RWPE2 (cell line): Measurements from ENCODE around the gene ZNF521.

Experiments
- ATAC-seq: fragments of 200-7000 bp; cut with Tn5 transposase; 3 replicates; pipeline ENCODE4 v1.9.1; 2021; ENCODE audit warnings: low read depth
- DNase-seq: peaks from one replicate; pipeline ENCODE4 v3.0.0-alpha.2; 2020; ENCODE audit warnings: low spot score
- H3K27ac ChIP-seq: fragments of 450-650 bp; 2 replicates; pipeline ENCODE4 v1.5.1; 2017; ENCODE audit warnings: mild to moderate bottlenecking; ENCODE audit not compliant: poor library complexity, severe bottlenecking
- H3K27me3 ChIP-seq: fragments of 250-450 bp; sonication (Bioruptor Pico); 2 replicates; pipeline ENCODE4 v1.5.1; 2021; ENCODE audit warnings: mild to moderate bottlenecking, moderate library complexity; ENCODE audit not compliant: insufficient read depth, poor library complexity, severe bottlenecking
- H3K36me3 ChIP-seq: fragments of 250-450 bp; sonication (Bioruptor Pico); 2 replicates; pipeline ENCODE4 v1.5.1; 2020; ENCODE audit warnings: low read depth, mild to moderate bottlenecking, moderate library complexity
- H3K4me1 ChIP-seq: fragments of 250-450 bp; sonication (Bioruptor Pico); 2 replicates; pipeline ENCODE4 v1.5.1; 2021; ENCODE audit warnings: mild to moderate bottlenecking, moderate library complexity; ENCODE audit not compliant: insufficient read depth, poor library complexity, severe bottlenecking
- H3K4me3 ChIP-seq: fragments of 250-450 bp; sonication (Bioruptor Pico); 2 replicates; pipeline ENCODE4 v1.5.1; 2021; ENCODE audit warnings: mild to moderate bottlenecking, moderate library complexity; ENCODE audit not compliant: severe bottlenecking
- H3K9me3 ChIP-seq: fragments of 250-450 bp; sonication (Bioruptor Pico); 2 replicates; pipeline ENCODE4 v1.5.1; 2021; ENCODE audit warnings: mild to moderate bottlenecking, moderate library complexity; ENCODE audit not compliant: severe bottlenecking
- CTCF ChIP-seq: fragments of 450-650 bp; IDR thresholded peaks from one replicate; pipeline ENCODE4 v1.5.1; 2017; ENCODE audit warnings: mild to moderate bottlenecking, moderate library complexity; ENCODE audit not compliant: poor library complexity, severe bottlenecking

ZNF521 gene

GRCh38 chr18:25044694-25045093 lies 307.3 kb downstream of the ZNF521 start:
- Histone ChIP-seq H3K4me3 (no peak overlapping the region), H3K4me1 (no peaks in the 10 kb centered on the region), H3K27ac (no peak overlapping the region), H3K9me3 (no peaks in the 10 kb centered on the region), H3K36me3 (no peaks in the 10 kb centered on the region), H3K27me3 (no peaks in the 10 kb centered on the region)
- DNase-seq (no peak), ATAC-seq (no peak)
- no peak for TF ChIP-seq CTCF

DNA sequence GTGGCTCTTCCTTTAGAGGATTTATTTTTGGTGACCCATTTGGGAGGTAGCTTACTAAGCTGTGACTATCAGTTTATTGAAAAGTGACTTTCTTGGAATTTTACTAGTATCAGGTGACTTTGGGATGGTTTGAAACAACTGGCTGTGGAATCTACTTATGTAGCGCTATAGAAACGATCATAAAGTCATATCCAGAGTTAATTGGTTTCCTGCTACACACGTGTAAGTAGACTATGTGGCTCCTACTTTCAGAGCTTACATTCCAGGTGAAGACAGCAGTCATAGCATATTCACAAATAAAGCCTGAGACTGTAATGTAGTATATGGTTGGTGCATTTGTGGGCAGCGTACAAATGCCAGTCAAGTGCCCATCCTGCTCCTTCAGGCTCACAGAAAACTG lies 308.9 kb downstream of the ZNF521 start:
- ATAC-seq: no peak
- H3K9me3 ChIP-seq: no peaks in the 10 kb centered on the region

DNA sequence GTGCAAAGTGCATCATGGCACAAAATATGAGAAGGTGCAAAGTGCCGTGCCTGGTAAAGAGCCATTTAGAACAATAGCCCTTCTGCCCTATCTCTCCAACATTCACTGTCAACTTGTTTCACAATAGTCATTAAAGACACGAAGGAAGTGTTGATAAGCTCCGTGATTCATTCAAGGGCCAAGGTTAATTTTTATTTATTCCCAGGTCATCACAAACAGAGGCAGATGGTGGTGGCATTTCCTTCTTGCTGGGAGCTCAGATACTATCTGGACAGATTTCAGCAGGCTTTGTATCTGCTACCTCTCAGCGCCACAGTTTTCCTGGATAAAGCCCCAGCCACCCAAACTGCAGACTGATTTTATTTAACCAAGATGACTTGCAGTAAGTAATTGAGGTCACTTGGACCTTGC lies 309.3 kb downstream of the ZNF521 start:
- Histone ChIP-seq H3K4me1 (no peaks in the 10 kb centered on the region), H3K27me3 (no peaks in the 10 kb centered on the region), H3K9me3 (no peaks in the 10 kb centered on the region), H3K36me3 (no peaks in the 10 kb centered on the region), H3K27ac (no peak overlapping the region), H3K4me3 (no peak overlapping the region)
- ATAC-seq (no peak), DNase-seq (no peak)
- TF ChIP-seq CTCF: no peak

More for the DNA sequence above, 308.9 kb downstream of the ZNF521 start:
- Histone ChIP-seq H3K27me3 (no peaks in the 10 kb centered on the region), H3K27ac (no peak overlapping the region), H3K4me1 (no peaks in the 10 kb centered on the region), H3K4me3 (no peak overlapping the region), H3K36me3 (no peaks in the 10 kb centered on the region)
- DNase-seq: no peak
- no peak for TF ChIP-seq CTCF

GRCh38 chr18:25039781-25040180 lies 312.2 kb downstream of the ZNF521 start:
- Histone ChIP-seq H3K4me3 (no peak overlapping the region), H3K9me3 (no peaks in the 10 kb centered on the region), H3K27me3 (no peaks in the 10 kb centered on the region), H3K4me1 (no peaks in the 10 kb centered on the region), H3K27ac (no peak overlapping the region), H3K36me3 (no peaks in the 10 kb centered on the region)
- DNase-seq (no peak), ATAC-seq (no peak)
- no peak for TF ChIP-seq CTCF

GRCh38 chr18:25038261-25038660 lies 313.7 kb downstream of the ZNF521 start:
- Histone ChIP-seq H3K27ac (no peak overlapping the region), H3K27me3 (no peaks in the 10 kb centered on the region), H3K4me1 (no peaks in the 10 kb centered on the region), H3K36me3 (no peaks in the 10 kb centered on the region), H3K4me3 (no peak overlapping the region), H3K9me3 (no peaks in the 10 kb centered on the region)
- no peak for TF ChIP-seq CTCF
- no peak for ATAC-seq
- DNase-seq: no peak
